Fibroblast of the aortic adventitia (primary cell): ENCODE measurements around the gene NACC1. TPM values are rescaled to one million over a fixed set of nuclear protein-coding genes. Genes with fewer than 3 reads are reported as not detected.

Experiments used
- DNase-seq: peaks from one replicate; pipeline ENCODE4 v3.0.0-alpha.2; 2010; ENCODE audit warnings: low read depth
- H3K4me3 ChIP-seq: 2 replicates; pipeline ENCODE4 v1.5.1; 2011; ENCODE audit warnings: low read depth, mild to moderate bottlenecking, control low read depth, low read length, moderate library complexity
- CTCF ChIP-seq: IDR thresholded peaks from 2 replicates; pipeline ENCODE4 v1.5.1; 2011; ENCODE audit warnings: mild to moderate bottlenecking, low read length, control low read depth, inconsistent platforms; ENCODE audit not compliant: insufficient read depth
- total RNA-seq: library from RNA; depleted of rRNA; stranded (reverse); fragments of >200 nt; gene quantifications from 2 replicates; pipeline ENCODE4 v1.2.3, GENCODE V29; 2012; ENCODE audit warnings: low replicate concordance

NACC1 gene
- total RNA-seq, 1 donor = 51.2 TPM

- no peak for DNase-seq
- TF ChIP-seq CTCF = peak; percentile 17
- H3K4me3 ChIP-seq = no peak overlapping the region
Observed at GRCh38 chr19:13100841-13101589, 17.0 kb upstream of the NACC1 start.

DNA sequence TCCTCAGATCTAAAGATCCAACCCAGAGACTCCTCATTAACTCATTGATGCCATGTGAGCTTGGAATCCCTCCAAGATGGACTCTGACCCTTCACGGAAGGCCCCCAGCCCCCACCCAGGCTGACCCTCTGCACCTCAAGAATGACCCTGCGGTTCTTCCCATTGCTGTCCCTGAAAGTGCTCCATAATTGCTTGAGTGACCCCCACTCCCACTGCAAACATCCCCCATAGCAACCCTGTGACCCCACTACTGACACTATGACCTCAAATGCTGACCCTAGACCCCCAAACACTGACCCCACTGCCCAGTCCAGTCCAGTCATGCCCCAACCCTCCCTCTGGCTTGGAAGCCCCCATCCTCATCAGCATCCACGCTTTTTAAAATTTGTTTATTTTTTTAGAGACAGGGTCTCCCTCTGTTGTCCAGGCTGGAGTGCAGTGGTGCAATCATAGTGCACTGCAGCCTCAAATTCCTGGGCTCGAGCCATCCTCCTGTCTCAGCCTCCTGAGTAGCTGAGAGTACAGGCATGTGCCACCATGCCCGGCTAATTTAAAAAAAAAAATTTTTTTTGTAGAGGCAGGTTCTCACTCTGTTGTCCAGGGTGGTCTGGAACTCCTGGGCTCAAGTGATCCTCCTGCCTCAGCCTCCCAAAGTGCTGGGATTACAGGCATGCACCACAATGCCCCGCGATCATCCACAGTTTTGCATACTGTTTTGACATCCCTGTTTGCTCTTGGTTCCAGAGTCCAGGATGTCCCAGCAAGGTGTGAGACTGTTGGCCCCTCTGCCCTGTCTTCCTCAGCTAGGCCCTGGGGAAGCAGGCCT is 16.3 kb upstream of the NACC1 start:
- no peak for DNase-seq
- no peak for TF ChIP-seq CTCF
- H3K4me3 ChIP-seq = peak overlapping the region; percentile 17

GRCh38 chr19:13102416-13102665 is 15.7 kb upstream of the NACC1 start:
- no peak for DNase-seq
- peak overlapping the region; percentile 17 for H3K4me3 ChIP-seq
- TF ChIP-seq CTCF = no peak

GRCh38 chr19:13102666-13103580 is 15.1 kb upstream of the NACC1 start, which contains the start of gene LYL1:
Gene LYL1, minus strand, starts transcription at chr19:13102858. Its CDS starts 1,687 bp downstream, at chr19:13101171.
- TF ChIP-seq CTCF = no peak
- DNase-seq = peak; percentile 59
- peak within 1 kb of the TSS; percentile 17 for H3K4me3 ChIP-seq

- no peak for TF ChIP-seq CTCF
- no peak for DNase-seq
- no peak overlapping the region for H3K4me3 ChIP-seq
Observed at GRCh38 chr19:13103581-13104359, 14.3 kb upstream of the NACC1 start.

DNA sequence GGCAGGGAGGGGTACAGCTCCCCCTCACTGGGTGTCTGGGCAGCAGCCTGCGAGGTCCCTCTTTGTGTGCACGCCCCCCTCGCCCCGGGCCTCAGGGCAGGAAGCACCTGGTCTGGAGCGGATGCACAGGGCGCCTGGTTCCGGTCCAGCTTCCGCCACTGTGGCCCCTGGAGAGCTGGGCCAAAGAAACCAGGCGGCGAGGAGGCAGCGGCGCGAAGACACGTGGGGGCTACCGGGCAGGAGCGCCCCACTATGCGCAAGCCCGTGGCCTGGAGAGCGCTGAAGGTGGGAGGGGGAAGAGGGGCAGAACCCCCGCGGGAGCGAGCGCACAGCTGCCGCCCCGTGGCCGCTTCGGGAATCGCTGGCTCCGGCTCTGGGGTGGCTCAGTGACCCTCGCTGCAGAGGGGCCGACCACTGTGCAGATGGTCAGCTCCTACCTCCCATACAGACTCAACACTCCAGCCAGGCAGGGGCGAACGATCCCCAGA is 13.7 kb upstream of the NACC1 start:
- DNase-seq = no peak
- no peak overlapping the region for H3K4me3 ChIP-seq
- peak; percentile 76 for TF ChIP-seq CTCF
